Activated naive CD4-positive, alpha-beta T cell treated with anti-CD3 and anti-CD28 coated beads, Interleukin-2, amount 10 ng/mL, durations not matched to agents 7 days and 5 days (primary cell): ENCODE data around the gene ZNF26.
"Not testable (repeated sequence)": the region's sequence is repeated elsewhere in the genome, so short reads cannot be mapped to it uniquely, and the experiment has no call there.

Source experiments
- CTCF ChIA-PET: fragments of 350-600 bp; sonication (Branson Sonifier 250); formaldehyde crosslinking; loops from one replicate; lab custom pipeline; 2021; ENCODE audit warnings: antibody characterized with exemption; lab: Charles Lee
- DNase-seq: peaks from one replicate; pipeline ENCODE4 v3.0.0-alpha.2; 2020
- H3K27ac Mint-ChIP-seq: one replicate; pipeline ENCODE4 v1.8.0; 2021; ENCODE audit warnings: mild to moderate bottlenecking, moderate library complexity, mixed read lengths
- H3K27me3 Mint-ChIP-seq: one replicate; pipeline ENCODE4 v1.8.0; 2021; ENCODE audit warnings: mild to moderate bottlenecking, mixed read lengths
- H3K36me3 Mint-ChIP-seq: one replicate; pipeline ENCODE4 v1.8.0; 2021; ENCODE audit warnings: mixed read lengths
- H3K4me1 Mint-ChIP-seq: one replicate; pipeline ENCODE4 v1.8.0; 2021; ENCODE audit warnings: mixed read lengths
- H3K4me3 Mint-ChIP-seq: one replicate; pipeline ENCODE4 v1.8.0; 2021; ENCODE audit warnings: mild to moderate bottlenecking, moderate library complexity, mixed read lengths
- H3K9me3 Mint-ChIP-seq: one replicate; pipeline ENCODE4 v1.8.0; 2021; ENCODE audit warnings: mixed read lengths

Gene ZNF26

DNA sequence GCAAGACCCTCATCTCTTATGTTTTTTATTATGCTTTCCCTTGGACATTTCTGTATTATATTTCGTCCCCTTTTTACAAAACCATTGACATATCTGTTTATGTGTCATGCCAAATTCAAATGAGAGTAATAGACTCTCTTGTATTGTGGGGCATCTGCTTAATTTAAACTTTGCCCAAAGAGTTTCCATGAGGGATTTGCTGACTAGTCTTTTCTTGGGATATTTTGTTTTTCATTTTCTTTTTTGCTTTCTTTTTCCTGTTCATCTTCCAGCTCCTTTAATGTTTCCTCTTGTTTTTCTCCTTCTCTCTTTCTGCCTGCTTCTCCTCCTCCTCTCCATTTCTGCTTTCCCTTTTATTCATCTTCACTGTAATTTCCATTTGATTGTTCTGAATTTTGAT is 13.8 kb upstream of the ZNF26 start:
- Mint-ChIP-seq H3K36me3 (peaks cover 1% of the 10 kb centered on the region), H3K27me3 (no peaks in the 10 kb centered on the region), H3K4me1 (no peaks in the 10 kb centered on the region), H3K27ac (no peak overlapping the region), H3K9me3 (peaks cover 57% of the 10 kb centered on the region), H3K4me3 (no peak overlapping the region)
- CTCF ChIA-PET: no interaction called here
- no peak for DNase-seq

DNA sequence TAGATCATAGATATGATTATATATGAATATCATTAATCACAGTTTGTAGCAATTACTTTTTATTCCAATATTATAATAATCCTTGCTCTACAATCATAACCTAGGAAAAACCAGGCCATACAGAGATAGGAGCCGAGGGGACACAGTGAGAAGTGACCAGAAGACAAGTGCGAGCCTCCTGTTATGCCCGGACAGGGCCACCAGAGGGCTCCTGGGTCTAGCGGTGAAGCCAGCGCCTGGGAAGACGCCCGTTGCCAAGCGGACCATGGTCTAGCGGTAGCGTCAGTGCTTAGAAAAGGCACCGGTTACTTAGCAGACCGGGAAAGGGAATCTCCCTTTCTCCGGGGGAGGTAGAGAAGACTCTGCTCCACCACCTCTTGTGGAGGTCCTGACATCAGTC is 9.3 kb upstream of the ZNF26 start:
- peak; percentile 51 for DNase-seq
- H3K4me1 Mint-ChIP-seq, H3K27me3 Mint-ChIP-seq, H3K27ac Mint-ChIP-seq, H3K4me3 Mint-ChIP-seq, H3K36me3 Mint-ChIP-seq: not testable (repeated sequence)
- peaks cover 49% of the 10 kb centered on the region for H3K9me3 Mint-ChIP-seq
- CTCF ChIA-PET: interaction anchor here (1.0 kb wide), 1 partner anchor 59 kb away, joined by 3 read pairs; no protein-coding TSS in a partner anchor

DNA sequence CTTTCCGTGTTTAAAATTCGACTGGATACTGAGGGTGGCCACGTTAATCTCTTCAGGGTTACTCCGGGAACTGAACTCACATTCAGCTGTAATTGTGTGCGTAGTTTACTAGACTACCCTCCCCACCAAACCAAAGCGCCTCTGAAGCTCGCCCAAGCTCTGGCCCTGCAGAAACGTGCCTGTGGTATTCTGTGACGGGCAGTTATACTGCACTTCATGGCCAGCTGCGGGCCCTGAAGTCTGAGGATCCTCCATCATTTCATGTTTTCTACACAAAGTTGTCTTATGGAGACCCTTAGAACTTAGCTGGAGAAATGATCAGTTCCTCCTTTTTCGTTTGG is 688 bp downstream of the ZNF26 start:
- Mint-ChIP-seq H3K9me3 (peaks cover 37% of the 10 kb centered on the region), H3K4me3 (peak overlapping the region; percentile 91)

DNA sequence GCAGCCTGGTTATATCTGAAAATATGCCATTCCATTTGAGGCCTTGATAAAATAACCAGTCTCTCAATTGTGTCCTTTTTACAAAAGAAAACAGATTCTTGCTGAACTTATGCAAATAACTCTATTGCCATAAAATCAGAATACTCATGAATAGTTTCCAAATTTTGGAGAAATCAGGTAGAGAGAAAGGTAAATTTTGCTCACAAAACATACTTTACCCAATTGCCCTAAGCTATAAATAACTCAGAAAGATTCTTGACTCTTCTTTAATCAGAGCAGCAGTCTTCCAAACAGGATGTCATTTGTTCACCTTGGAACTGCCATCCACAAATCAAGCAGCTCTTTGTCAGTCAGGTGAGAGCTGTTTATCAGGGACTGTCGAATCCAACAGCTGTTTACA is 12.6 kb downstream of the ZNF26 start:
- peaks cover 73% of the 10 kb centered on the region for H3K9me3 Mint-ChIP-seq
- H3K36me3 Mint-ChIP-seq: peaks cover 82% of the 10 kb centered on the region
- H3K27ac Mint-ChIP-seq: no peak overlapping the region
- CTCF ChIA-PET: interaction anchor here (1.1 kb wide), 1 partner anchor 11 kb away, joined by 3 read pairs; no protein-coding TSS in a partner anchor
- no peak overlapping the region for H3K4me3 Mint-ChIP-seq
- DNase-seq: no peak
- H3K4me1 Mint-ChIP-seq: no peaks in the 10 kb centered on the region
- H3K27me3 Mint-ChIP-seq: no peaks in the 10 kb centered on the region

More for the DNA sequence above, 688 bp downstream of the ZNF26 start:
- peak overlapping the region; percentile 95 for H3K27ac Mint-ChIP-seq
- CTCF ChIA-PET: interaction anchor here (1.0 kb wide), 1 partner anchor 194 kb away, joined by 3 read pairs; the partner anchor contains the start of gene ZNF268
- H3K36me3 Mint-ChIP-seq: peaks cover 55% of the 10 kb centered on the region
- no peak for DNase-seq
- H3K4me1 Mint-ChIP-seq: peaks cover 29% of the 10 kb centered on the region
- peaks cover 4% of the 10 kb centered on the region for H3K27me3 Mint-ChIP-seq

DNA sequence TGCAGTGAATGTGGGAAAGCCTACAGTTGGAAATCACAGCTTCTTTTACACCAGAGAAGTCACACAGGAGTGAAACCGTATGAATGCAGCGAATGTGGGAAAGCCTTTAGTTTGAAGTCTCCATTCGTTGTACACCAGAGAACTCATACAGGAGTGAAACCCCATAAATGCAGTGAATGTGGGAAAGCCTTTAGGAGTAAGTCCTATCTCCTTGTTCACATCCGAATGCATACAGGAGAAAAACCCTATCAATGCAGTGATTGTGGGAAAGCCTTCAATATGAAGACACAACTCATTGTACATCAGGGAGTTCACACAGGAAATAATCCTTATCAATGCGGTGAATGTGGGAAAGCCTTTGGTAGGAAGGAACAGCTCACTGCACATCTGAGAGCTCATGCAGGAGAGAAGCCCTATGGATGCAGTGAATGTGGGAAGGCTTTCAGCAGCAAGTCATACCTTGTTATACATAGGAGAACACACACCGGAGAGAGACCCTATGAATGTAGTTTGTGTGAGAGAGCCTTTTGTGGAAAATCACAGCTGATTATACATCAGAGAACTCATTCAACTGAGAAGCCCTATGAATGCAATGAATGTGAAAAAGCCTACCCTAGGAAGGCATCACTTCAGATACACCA is 24.6 kb downstream of the ZNF26 start:
- no peaks in the 10 kb centered on the region for H3K4me1 Mint-ChIP-seq
- peaks cover 88% of the 10 kb centered on the region for H3K36me3 Mint-ChIP-seq
- CTCF ChIA-PET: no interaction called here
- H3K27ac Mint-ChIP-seq: no peak overlapping the region
- no peak overlapping the region for H3K4me3 Mint-ChIP-seq
- H3K27me3 Mint-ChIP-seq: no peaks in the 10 kb centered on the region
- DNase-seq: no peak
- H3K9me3 Mint-ChIP-seq: peaks cover 70% of the 10 kb centered on the region

DNA sequence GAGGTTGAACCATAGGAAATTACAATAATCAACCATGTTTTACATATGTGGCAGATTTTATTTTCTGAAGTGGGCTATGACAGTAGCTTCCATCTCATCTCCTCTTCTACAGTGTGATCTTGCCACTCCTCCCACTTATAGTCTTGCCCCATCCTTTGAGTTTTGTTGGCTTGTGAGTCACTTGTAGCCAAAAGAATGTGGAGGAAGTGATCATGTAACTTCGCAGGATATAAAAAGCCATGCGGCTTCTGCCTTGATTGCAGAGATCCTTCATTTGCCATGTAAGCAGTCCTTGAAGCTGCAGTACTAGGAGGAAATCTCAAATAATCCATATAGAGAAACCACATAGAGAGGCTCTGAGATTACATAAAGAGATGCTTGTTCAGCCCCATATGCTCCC is 37.4 kb downstream of the ZNF26 start:
- CTCF ChIA-PET: no interaction called here
- peaks cover 62% of the 10 kb centered on the region for H3K9me3 Mint-ChIP-seq

DNA sequence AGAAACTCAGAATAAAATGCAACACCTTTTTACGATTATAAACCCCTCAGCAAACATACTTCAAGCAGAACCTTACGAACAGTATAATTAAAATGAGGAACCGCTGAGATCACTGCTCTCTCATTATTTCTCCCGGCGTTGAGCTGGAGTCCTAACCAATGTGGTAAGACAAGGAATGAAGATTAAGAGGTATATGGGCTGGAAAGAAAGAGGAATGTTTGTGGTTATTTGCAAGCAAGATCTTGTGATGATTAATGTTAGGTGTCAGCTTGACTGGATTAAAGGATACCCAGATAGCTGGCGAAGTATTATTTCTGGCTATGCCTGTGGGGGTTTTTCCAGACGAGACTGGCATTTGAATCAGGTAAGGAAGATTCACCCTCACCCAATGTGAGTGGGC is 40.8 kb downstream of the ZNF26 start:
- no peaks in the 10 kb centered on the region for H3K27me3 Mint-ChIP-seq
- CTCF ChIA-PET: no interaction called here
- no peak overlapping the region for H3K27ac Mint-ChIP-seq
- no peaks in the 10 kb centered on the region for H3K4me1 Mint-ChIP-seq
- peaks cover 56% of the 10 kb centered on the region for H3K9me3 Mint-ChIP-seq
- DNase-seq: no peak
- no peak overlapping the region for H3K4me3 Mint-ChIP-seq
- H3K36me3 Mint-ChIP-seq: peaks cover 5% of the 10 kb centered on the region

More for the DNA sequence above, 37.4 kb downstream of the ZNF26 start:
- H3K27ac Mint-ChIP-seq: no peak overlapping the region
- H3K36me3 Mint-ChIP-seq: peaks cover 19% of the 10 kb centered on the region
- H3K4me1 Mint-ChIP-seq: no peaks in the 10 kb centered on the region
- H3K4me3 Mint-ChIP-seq: no peak overlapping the region
- DNase-seq: no peak
- H3K27me3 Mint-ChIP-seq: no peaks in the 10 kb centered on the region

DNA sequence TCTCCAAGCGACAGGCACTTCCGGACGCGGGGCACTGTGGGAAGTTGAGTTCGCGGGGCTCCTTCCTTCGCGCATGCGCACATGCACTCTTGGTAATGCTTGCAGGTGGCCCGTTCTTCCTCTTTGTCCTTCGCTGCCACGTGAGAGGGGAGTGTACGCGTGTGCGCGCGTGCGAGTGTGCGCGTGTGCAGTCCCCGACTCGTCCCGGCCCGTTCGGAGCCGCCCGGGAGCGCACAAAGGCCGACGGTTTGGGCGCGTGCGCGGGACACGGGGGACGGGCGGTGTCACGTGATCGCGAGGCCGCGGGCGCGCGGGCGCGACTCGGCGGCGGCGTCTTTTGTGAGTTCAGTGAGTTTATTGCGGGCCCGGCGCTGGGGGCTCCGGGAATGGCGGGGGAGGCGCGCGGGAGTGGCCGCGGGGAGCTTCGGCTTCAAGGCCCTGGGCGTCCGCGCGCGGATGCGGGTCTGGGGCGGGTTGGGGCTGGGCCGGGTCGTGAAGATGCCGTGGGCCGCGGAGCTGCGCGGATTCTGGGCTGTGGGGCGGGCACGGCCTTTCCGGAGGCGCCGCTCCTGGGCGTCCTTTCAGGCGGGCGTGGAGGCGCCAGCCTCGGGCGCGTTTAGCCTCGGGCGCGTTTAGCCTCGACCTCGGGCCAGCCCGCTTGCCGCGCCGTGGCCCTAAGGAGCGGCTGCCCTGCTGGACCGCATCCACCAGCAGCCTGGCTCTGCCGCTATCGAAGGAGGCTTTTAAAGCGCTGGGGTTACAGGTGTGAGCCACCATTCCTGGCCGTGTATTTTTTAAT is 51.2 kb downstream of the ZNF26 start, which contains the start of gene ZNF84:
ZNF84 (plus strand) TSS at position 303 of the 799 bp plus-strand sequence. CDS start 3,959 bp downstream, outside the sequence.
- H3K36me3 Mint-ChIP-seq: peaks cover 54% of the 10 kb centered on the region
- H3K4me3 Mint-ChIP-seq: peak within 1 kb of the TSS; percentile 82
- H3K27ac Mint-ChIP-seq: peak within 1 kb of the TSS; percentile 98
- DNase-seq: peak; percentile 99
- peaks cover 24% of the 10 kb centered on the region for H3K4me1 Mint-ChIP-seq
- peaks cover 4% of the 10 kb centered on the region for H3K27me3 Mint-ChIP-seq
- CTCF ChIA-PET: interaction anchor here (0.5 kb wide), 1 partner anchor 144 kb away, joined by 3 read pairs; the partner anchor contains the start of gene ZNF268
- H3K9me3 Mint-ChIP-seq: peaks cover 54% of the 10 kb centered on the region

DNA sequence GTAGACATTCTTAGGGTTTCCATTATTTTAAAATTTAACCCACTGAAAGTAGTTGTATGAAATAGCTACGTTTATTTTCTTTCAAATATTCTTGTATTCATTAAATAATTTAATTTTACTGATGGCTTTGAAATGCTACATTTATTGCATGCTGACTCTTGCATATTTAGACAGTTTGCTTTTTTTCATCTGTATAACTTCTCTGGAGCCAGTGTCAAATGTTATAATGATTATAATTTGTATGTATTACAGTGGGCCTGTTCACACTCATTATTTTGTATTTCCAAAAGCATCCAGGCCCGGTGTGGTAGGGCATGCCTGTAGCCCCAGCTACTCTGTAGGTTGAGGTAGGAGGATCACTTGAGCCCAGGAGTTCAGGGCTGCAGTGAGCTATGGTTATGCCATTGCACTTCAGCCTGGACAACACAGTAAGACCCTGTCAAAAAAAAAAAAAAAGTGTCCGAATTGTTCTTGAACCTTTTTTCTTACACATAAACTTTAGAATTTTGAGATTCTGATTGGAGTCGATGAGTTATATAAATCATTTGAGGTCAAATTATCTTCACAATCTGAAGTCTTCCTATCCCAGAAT is 52.0 kb downstream of the ZNF26 start:
- Mint-ChIP-seq H3K4me3 (peak overlapping the region; percentile 82), H3K27ac (peak overlapping the region; percentile 98), H3K36me3 (peaks cover 62% of the 10 kb centered on the region), H3K27me3 (peaks cover 4% of the 10 kb centered on the region), H3K9me3 (peaks cover 62% of the 10 kb centered on the region), H3K4me1 (peaks cover 24% of the 10 kb centered on the region)
- CTCF ChIA-PET: interaction anchor here (0.5 kb wide), 1 partner anchor 143 kb away, joined by 3 read pairs; the partner anchor contains the start of gene ZNF268
- DNase-seq: no peak

DNA sequence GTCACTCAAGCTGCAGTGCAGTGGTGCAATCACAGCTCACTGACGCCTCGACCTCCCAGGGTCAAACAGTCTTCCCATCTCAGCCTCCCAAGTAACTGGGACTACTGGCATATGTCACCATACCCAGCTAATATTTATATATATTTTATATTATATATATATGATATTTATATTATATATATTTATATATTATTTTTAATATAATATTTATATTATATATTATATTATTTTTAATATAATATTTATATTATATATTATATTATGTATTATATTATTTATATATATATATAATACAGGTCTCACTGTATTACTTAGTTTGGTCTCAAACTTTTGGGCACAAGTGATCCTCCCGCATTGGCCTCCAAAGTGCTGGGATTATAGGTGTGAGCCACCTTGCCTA is 60.5 kb downstream of the ZNF26 start:
- Mint-ChIP-seq H3K4me3 (no peak overlapping the region), H3K4me1 (no peaks in the 10 kb centered on the region), H3K9me3 (peaks cover 80% of the 10 kb centered on the region), H3K27ac (no peak overlapping the region), H3K36me3 (peaks cover 94% of the 10 kb centered on the region), H3K27me3 (no peaks in the 10 kb centered on the region)
- CTCF ChIA-PET: no interaction called here
- no peak for DNase-seq

DNA sequence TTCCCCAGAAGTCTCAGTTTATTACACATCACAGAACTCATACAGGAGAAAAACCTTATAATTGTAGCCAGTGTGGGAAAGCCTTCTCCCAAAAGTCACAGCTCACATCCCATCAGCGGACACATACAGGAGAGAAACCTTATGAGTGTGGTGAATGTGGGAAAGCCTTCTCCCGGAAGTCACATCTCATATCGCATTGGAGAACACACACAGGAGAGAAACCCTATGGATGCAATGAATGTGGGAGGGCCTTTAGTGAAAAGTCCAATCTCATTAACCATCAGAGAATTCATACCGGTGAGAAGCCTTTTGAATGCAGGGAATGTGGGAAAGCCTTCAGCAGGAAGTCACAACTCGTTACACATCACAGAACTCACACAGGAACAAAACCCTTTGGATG is 71.3 kb downstream of the ZNF26 start:
- H3K4me3 Mint-ChIP-seq: no peak overlapping the region
- CTCF ChIA-PET: no interaction called here

DNA sequence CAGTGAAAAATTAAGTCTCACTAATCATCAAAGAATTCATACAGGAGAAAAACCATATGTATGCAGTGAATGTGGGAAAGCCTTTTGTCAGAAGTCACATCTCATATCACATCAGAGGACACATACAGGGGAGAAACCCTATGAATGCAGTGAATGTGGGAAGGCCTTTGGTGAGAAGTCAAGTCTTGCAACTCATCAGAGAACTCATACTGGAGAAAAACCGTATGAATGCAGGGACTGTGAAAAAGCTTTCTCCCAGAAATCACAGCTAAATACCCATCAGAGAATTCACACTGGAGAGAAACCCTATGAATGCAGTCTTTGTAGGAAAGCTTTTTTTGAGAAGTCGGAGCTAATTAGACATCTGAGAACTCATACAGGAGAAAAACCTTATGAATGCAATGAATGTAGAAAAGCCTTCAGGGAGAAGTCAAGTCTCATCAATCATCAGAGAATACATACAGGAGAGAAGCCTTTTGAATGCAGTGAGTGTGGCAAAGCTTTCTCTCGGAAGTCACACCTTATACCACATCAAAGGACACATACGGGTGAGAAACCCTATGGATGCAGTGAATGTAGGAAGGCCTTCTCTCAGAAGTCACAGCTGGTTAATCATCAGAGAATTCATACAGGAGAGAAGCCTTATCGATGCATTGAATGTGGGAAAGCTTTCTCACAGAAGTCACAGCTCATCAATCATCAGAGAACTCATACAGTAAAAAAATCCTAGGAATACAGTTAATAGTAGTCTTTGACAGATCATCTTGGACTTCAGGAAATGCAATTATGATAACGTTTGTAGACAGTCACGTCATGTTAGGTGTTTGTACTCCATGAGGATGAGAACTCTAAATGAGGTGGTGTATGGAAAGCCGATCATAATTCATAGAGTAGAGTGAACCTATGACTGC is 72.3 kb downstream of the ZNF26 start:
- H3K27ac Mint-ChIP-seq: no peak overlapping the region
- no peak for DNase-seq
- no peak overlapping the region for H3K4me3 Mint-ChIP-seq
- CTCF ChIA-PET: no interaction called here
- H3K36me3 Mint-ChIP-seq: peaks cover 56% of the 10 kb centered on the region
- H3K9me3 Mint-ChIP-seq: peaks cover 71% of the 10 kb centered on the region
- H3K27me3 Mint-ChIP-seq: no peaks in the 10 kb centered on the region
- H3K4me1 Mint-ChIP-seq: no peaks in the 10 kb centered on the region

More for the DNA sequence above, 71.3 kb downstream of the ZNF26 start:
- no peak for DNase-seq
- Mint-ChIP-seq H3K27ac (no peak overlapping the region), H3K36me3 (peaks cover 63% of the 10 kb centered on the region), H3K4me1 (no peaks in the 10 kb centered on the region), H3K27me3 (no peaks in the 10 kb centered on the region), H3K9me3 (peaks cover 69% of the 10 kb centered on the region)

DNA sequence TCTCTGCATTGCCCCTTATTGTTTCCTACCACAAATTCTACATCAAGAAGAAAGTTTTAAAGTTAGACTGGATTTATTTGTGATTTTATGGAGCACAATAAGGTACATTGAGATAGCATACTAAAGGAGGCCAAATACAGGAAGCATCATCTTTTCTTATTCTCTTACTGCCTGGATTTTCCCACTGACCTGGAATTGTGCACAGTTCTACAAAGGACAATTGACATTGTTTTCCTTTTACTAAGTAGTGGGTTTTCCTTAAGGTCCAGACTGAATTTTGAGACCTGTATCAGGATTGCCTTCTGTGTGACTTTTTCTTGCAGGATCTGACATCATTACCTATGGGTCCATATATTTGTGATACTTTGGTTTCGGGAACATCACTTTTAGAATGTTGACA is 75.8 kb downstream of the ZNF26 start:
- Mint-ChIP-seq H3K36me3 (peaks cover 34% of the 10 kb centered on the region), H3K4me1 (no peaks in the 10 kb centered on the region), H3K27ac (no peak overlapping the region), H3K27me3 (no peaks in the 10 kb centered on the region), H3K4me3 (no peak overlapping the region), H3K9me3 (peaks cover 85% of the 10 kb centered on the region)
- CTCF ChIA-PET: no interaction called here
- no peak for DNase-seq
